Suprapubic skin (tissue), 4 donors: ENCODE data around the gene TMIGD1. TPM values are rescaled to one million over a fixed set of nuclear protein-coding genes. Genes with fewer than 3 reads are reported as not detected.

Experiments used
- DNase-seq, 2 donors: peaks; one replicate each; pipeline ENCODE4 v3.0.0-alpha.2; 2019; ENCODE audit warnings: low spot score in 2 of 2
- H3K27ac ChIP-seq: fragments of 200-600 bp; sonication (generic); one replicate; pipeline ENCODE4 v1.5.1; 2019
- H3K27me3 ChIP-seq: fragments of 200-600 bp; sonication (generic); one replicate; pipeline ENCODE4 v1.5.1; 2019
- H3K36me3 ChIP-seq: fragments of 200-600 bp; sonication (generic); one replicate; pipeline ENCODE4 v1.5.1; 2019
- H3K4me1 ChIP-seq: fragments of 200-600 bp; sonication (generic); one replicate; pipeline ENCODE4 v1.5.1; 2019
- H3K4me3 ChIP-seq: fragments of 200-600 bp; sonication (generic); one replicate; pipeline ENCODE4 v1.5.1; 2019; ENCODE audit warnings: mild to moderate bottlenecking
- H3K9me3 ChIP-seq: fragments of 200-600 bp; sonication (generic); one replicate; pipeline ENCODE4 v1.5.1; 2019
- EP300 ChIP-seq: sonication (generic); formaldehyde crosslinking; IDR thresholded peaks from one replicate; pipeline ENCODE4 v1.6.1; 2017; ENCODE audit warnings: antibody characterized with exemption
- POLR2A ChIP-seq, 2 donors: fragments of 450-650 bp; IDR thresholded peaks; one replicate each; pipeline ENCODE4 v1.6.1; 2017; ENCODE audit warnings: antibody characterized with exemption in 2 of 2, mild to moderate bottlenecking in 2 of 2, moderate library complexity in 2 of 2
- POLR2AphosphoS5 ChIP-seq, 3 donors: sonication (generic); formaldehyde crosslinking; IDR thresholded peaks; one replicate each; pipeline ENCODE4 v1.6.1; 2017; ENCODE audit warnings: antibody characterized with exemption in 3 of 3
- WGBS: methylation state at CpG from one replicate; pipeline ENCODE4 v1.1.5; 2018; 5-methylcytosine and 5-hydroxymethylcytosine counted together
- total RNA-seq, 4 donors: library from RNA; depleted of rRNA; stranded (reverse); fragments of >200 nt; gene quantifications; one replicate each; pipeline ENCODE4 v1.1.0, GENCODE V29; 2016
- TF ChIP-seq, protein P1 (sequence below), 2 donors: fragments of 200-600 bp in 1 of 2; fragments of 450-650 bp in 1 of 2; sonication (generic) in 1 of 2; IDR thresholded peaks; one replicate each; pipeline ENCODE4 v1.5.1; 2016 to 2019; ENCODE audit warnings: antibody characterized with exemption in 2 of 2, mild to moderate bottlenecking in 1 of 2, moderate library complexity in 1 of 2

The TMIGD1 gene
- total RNA-seq, 4 donors from 2014 or later, result 0.45 TPM; not detected in 3

DNA sequence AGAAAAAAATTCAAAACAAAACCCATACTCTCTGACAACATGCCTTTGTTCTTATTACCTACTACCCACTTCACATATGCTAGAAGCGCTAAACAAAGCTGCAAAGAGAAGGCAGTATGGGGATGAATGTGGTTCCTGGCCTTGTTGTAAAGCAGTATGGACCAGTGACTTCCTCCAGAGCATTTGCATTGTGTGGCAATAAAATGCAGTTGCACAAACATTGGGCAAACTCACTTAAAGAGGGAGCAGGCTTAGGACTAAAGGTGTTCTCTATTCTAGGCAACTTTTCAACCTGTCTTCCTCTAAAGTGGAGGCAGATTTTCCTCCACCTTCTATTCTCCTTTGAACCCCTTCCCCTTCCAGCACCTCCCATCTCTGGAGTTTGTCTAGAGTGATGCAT, 17.1 kb downstream of the TMIGD1 start:
- no peak overlapping the region for H3K4me3 ChIP-seq
- WGBS, result 96% methylated on average over 1 of the region's 1 CpG
- no peaks in the 10 kb centered on the region for H3K27me3 ChIP-seq
- DNase-seq, result no peak
- TF ChIP-seq POLR2AphosphoS5 (IDR thresholded peaks at IDR 0.05), result no peak
- TF ChIP-seq POLR2A (IDR thresholded peaks at IDR 0.05), result no peak
- TF ChIP-seq, protein P1, sequence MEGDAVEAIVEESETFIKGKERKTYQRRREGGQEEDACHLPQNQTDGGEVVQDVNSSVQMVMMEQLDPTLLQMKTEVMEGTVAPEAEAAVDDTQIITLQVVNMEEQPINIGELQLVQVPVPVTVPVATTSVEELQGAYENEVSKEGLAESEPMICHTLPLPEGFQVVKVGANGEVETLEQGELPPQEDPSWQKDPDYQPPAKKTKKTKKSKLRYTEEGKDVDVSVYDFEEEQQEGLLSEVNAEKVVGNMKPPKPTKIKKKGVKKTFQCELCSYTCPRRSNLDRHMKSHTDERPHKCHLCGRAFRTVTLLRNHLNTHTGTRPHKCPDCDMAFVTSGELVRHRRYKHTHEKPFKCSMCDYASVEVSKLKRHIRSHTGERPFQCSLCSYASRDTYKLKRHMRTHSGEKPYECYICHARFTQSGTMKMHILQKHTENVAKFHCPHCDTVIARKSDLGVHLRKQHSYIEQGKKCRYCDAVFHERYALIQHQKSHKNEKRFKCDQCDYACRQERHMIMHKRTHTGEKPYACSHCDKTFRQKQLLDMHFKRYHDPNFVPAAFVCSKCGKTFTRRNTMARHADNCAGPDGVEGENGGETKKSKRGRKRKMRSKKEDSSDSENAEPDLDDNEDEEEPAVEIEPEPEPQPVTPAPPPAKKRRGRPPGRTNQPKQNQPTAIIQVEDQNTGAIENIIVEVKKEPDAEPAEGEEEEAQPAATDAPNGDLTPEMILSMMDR (IDR thresholded peaks at IDR 0.05), result no peak
- TF ChIP-seq EP300, result no peak
- no peak overlapping the region for H3K27ac ChIP-seq
- H3K4me1 ChIP-seq, result peaks cover 7% of the 10 kb centered on the region
- no peaks in the 10 kb centered on the region for H3K36me3 ChIP-seq
- no peaks in the 10 kb centered on the region for H3K9me3 ChIP-seq

DNA sequence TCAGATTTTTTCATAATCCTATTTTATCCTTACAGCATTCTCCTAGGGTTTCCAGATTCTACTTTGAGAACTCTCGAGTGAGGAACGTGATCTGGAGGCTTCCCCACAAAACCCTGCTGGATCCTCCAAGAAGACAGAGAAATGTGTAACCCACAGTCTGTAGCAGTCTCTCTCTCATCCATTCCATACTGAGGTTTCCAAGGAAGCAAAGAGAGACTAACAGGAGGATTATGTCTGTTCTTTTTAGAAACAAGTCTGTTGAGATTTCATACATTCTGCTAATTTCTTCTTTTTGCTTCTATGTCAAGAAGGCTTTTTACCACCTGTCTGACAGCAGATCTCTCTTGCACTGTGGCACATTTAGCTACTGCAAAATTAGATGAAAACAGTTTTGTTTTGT, 18.8 kb downstream of the TMIGD1 start:
- DNase-seq, result no peak
- Histone ChIP-seq H3K4me1 (peaks cover 7% of the 10 kb centered on the region), H3K9me3 (no peaks in the 10 kb centered on the region), H3K27ac (no peak overlapping the region), H3K27me3 (no peaks in the 10 kb centered on the region), H3K36me3 (no peaks in the 10 kb centered on the region), H3K4me3 (no peak overlapping the region)
- WGBS, result 76% methylated on average over 2 of the region's 2 CpGs
- TF ChIP-seq POLR2AphosphoS5 (IDR thresholded peaks at IDR 0.05) (no peak), POLR2A (IDR thresholded peaks at IDR 0.05) (no peak)
- TF ChIP-seq, protein P1 (IDR thresholded peaks at IDR 0.05), result no peak

DNA sequence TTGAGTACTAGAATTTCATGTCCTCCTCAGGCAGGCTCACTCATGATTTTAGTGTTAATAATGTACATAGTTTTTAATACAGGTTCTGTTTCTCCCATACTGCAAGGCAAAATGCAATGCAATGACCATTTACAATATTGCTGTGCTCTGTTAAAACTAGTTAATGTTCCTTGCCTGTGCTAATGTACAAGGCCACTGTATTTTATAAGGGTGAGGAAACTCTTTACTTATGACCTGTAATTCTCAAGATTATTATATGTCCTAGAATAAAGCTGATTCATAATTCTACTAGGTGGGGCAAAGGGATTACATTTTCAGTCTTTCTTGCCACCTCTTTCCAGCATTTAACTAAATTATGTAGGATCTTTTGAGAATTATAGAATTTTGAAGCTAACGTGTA, 19.4 kb downstream of the TMIGD1 start:
- Histone ChIP-seq H3K4me1 (peaks cover 7% of the 10 kb centered on the region), H3K27ac (no peak overlapping the region), H3K9me3 (no peaks in the 10 kb centered on the region), H3K4me3 (no peak overlapping the region), H3K36me3 (no peaks in the 10 kb centered on the region), H3K27me3 (no peaks in the 10 kb centered on the region)
- WGBS, result 67% methylated on average over 1 of the region's 1 CpG
- TF ChIP-seq, protein P1 (IDR thresholded peaks at IDR 0.05), result no peak
- TF ChIP-seq POLR2AphosphoS5 (IDR thresholded peaks at IDR 0.05) (no peak), POLR2A (IDR thresholded peaks at IDR 0.05) (no peak), EP300 (no peak)
- DNase-seq, result no peak

DNA sequence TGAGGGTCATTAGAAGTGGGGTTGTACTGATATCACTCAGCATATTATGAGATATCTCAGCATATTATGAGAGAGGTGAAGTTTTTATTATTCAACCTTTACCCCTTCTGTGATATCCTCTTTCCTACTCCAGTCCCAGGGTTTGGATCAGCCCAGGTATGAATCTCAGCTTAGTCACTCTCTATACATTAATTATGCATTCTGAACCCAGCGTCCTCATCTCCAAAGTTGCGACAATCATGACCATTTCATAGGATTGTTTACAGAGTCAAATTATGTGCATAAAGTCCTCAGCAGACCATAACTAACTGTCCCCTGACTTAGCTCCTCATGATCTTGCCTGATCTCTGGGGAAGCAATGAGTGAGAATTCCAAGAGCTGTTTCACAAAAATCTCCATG, 21.6 kb downstream of the TMIGD1 start:
- TF ChIP-seq POLR2AphosphoS5 (IDR thresholded peaks at IDR 0.05) (no peak), POLR2A (IDR thresholded peaks at IDR 0.05) (no peak), EP300 (no peak)
- TF ChIP-seq, protein P1 (IDR thresholded peaks at IDR 0.05), result no peak
- H3K27ac ChIP-seq, result no peak overlapping the region
- H3K36me3 ChIP-seq, result no peaks in the 10 kb centered on the region
- WGBS, result 62% methylated on average over 2 of the region's 2 CpGs
- H3K27me3 ChIP-seq, result no peaks in the 10 kb centered on the region
- DNase-seq, result no peak
- H3K4me1 ChIP-seq, result no peaks in the 10 kb centered on the region
- H3K9me3 ChIP-seq, result no peaks in the 10 kb centered on the region
- H3K4me3 ChIP-seq, result no peak overlapping the region

DNA sequence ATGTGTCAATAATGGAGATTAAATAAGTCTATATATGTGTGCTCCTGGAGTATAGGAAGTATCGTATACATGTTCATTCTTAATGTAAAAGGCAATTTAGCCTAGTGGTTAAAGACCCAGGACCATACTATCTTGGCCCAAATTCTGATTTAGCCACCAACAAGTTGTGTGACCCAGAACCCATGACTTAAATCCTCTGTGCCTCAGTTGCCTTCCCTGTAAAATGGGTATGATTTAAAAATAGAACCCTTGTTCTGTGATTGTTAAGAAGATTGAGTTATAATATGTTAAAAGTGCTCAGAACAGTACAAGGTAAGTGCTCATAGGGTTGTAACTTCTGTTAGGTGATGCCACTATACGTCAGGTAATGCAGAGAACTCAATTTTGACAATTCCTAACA, 23.3 kb downstream of the TMIGD1 start:
- no peaks in the 10 kb centered on the region for H3K4me1 ChIP-seq
- no peak overlapping the region for H3K27ac ChIP-seq
- no peaks in the 10 kb centered on the region for H3K27me3 ChIP-seq
- DNase-seq, result no peak
- WGBS, result 98% methylated on average over 2 of the region's 2 CpGs
- TF ChIP-seq EP300 (no peak), POLR2AphosphoS5 (IDR thresholded peaks at IDR 0.05) (no peak), POLR2A (IDR thresholded peaks at IDR 0.05) (no peak)
- TF ChIP-seq, protein P1 (IDR thresholded peaks at IDR 0.05), result no peak
- H3K36me3 ChIP-seq, result no peaks in the 10 kb centered on the region
- H3K9me3 ChIP-seq, result no peaks in the 10 kb centered on the region
- no peak overlapping the region for H3K4me3 ChIP-seq
